ENCODE measurements around the gene PLXDC1. TPM values are rescaled to one million over a fixed set of nuclear protein-coding genes. Genes with fewer than 3 reads are reported as not detected.

PLXDC1 gene
- total RNA-seq, 1 experiment from 2014 or later, result 2.0 TPM

- H2BK20ac ChIP-seq (ENCODE audit: low read depth, low read length, poor library complexity, severe bottlenecking), result no peak overlapping the region
- no peaks in the 10 kb centered on the region for H3K27me3 Mint-ChIP-seq (ENCODE audit: low read depth)
- no peak overlapping the region for H2BK5ac ChIP-seq (ENCODE audit: insufficient read length, low read length)
- no peak overlapping the region for H3K27ac ChIP-seq (ENCODE audit: insufficient read length, low read depth, low read length)
- no peak overlapping the region for H3K4ac ChIP-seq (ENCODE audit: low read depth, low read length)
- H2BK15ac ChIP-seq (ENCODE audit: low read depth, low read length), result no peak overlapping the region
- no CpG with 5 or more reads among the region's 16 CpGs for WGBS (ENCODE audit: extremely low coverage, insufficient read length, low lambda C conversion rate)
- no peak overlapping the region for H3K9ac ChIP-seq (ENCODE audit: extremely low read depth, insufficient read length, low read length)
- peaks cover 4% of the 10 kb centered on the region for H3K79me1 ChIP-seq (ENCODE audit: insufficient read depth, low read depth, low read length, poor library complexity, severe bottlenecking)
- TF ChIP-seq CTCF (conservative IDR thresholded peaks at IDR 0.05), result no peak
- DNase-seq, result no peak
- no peak overlapping the region for H3K56ac ChIP-seq (ENCODE audit: insufficient read length, low read depth, low read length)
- no peak overlapping the region for H4K8ac ChIP-seq (replicated peaks; ENCODE audit: insufficient read length, low read depth, low read length)
- H2BK120ac ChIP-seq (ENCODE audit: low read depth, low read length, poor library complexity, severe bottlenecking), result no peak overlapping the region
- no peaks in the 10 kb centered on the region for H3K9me3 ChIP-seq (ENCODE audit: control insufficient read depth, low read depth, low read length)
- H3K27me3 ChIP-seq (ENCODE audit: insufficient read depth, low read length), result peaks cover 4% of the 10 kb centered on the region; the same call in 1 of the 2 replicates
- peaks cover 4% of the 10 kb centered on the region for H4K20me1 ChIP-seq (ENCODE audit: control insufficient read depth, insufficient read depth, insufficient read length)
- no peak overlapping the region for H3K4me2 ChIP-seq (ENCODE audit: insufficient read depth, insufficient read length, low read length)
- H4K91ac ChIP-seq (ENCODE audit: insufficient read length, low read depth, low read length), result no peak overlapping the region
- H3K4me3 Mint-ChIP-seq, result no peak overlapping the region
- H3K14ac ChIP-seq (ENCODE audit: insufficient read depth, low read length), result no peak overlapping the region
- no peak overlapping the region for H2BK12ac ChIP-seq (ENCODE audit: insufficient read length, low read depth, low read length)
- H3K23me2 ChIP-seq (ENCODE audit: insufficient read length, low read depth, low read length, poor library complexity, severe bottlenecking), result peaks cover 7% of the 10 kb centered on the region
- no peak overlapping the region for H3K23ac ChIP-seq (ENCODE audit: insufficient read length, low read depth, low read length)
- no peaks in the 10 kb centered on the region for H3K9me3 Mint-ChIP-seq
- peak overlapping the region in 1 of 3 experiments; percentile 3; a peak in 1 of 7 replicates for H3K27ac Mint-ChIP-seq
- no peak overlapping the region for H4K5ac ChIP-seq (ENCODE audit: insufficient read length, low read depth, low read length)
- H3K4me1 ChIP-seq (ENCODE audit: insufficient read depth, low read length), result peaks cover 4% of the 10 kb centered on the region; the same call in 1 of the 2 replicates
- no peak overlapping the region for H2AK5ac ChIP-seq (ENCODE audit: insufficient read length, low read length)
- H3T11ph ChIP-seq (ENCODE audit: low read length), result no peak overlapping the region
- no peak overlapping the region for H3K18ac ChIP-seq (ENCODE audit: insufficient read length, low read depth, low read length)
- peaks cover 6% of the 10 kb centered on the region; the same call in 1 of the 2 replicates for H3K79me2 ChIP-seq (ENCODE audit: insufficient read depth, low read length)
- H2AFZ ChIP-seq (ENCODE audit: low read length), result no peak overlapping the region
- peaks cover 13 to 38% (median 32%) of the 10 kb centered on the region in 3 experiments; a peak in 6 of 7 replicates for H3K36me3 Mint-ChIP-seq (ENCODE audit: insufficient read depth in 1 of 3, low read depth in 3 of 3)
- H3K4me1 Mint-ChIP-seq, result peaks cover 15 to 28% of the 10 kb centered on the region in 2 experiments
Observed at GRCh38 chr17:39192901-39193300, 41.5 kb upstream of the PLXDC1 start.
